Small intestine (tissue), 16 donors: ENCODE data around the gene STT3A. TPM values are rescaled to one million over a fixed set of nuclear protein-coding genes. Genes with fewer than 3 reads are reported as not detected.

Experiments
- DNase-seq, 2 donors: peaks; one replicate each; pipeline versions ENCODE4 v3.0.0 to v3.0.0-alpha.2; 2013
- FAIRE-seq: peaks from 2 replicates; lab custom pipeline; 2012; peaks lifted over from hg19 to GRCh38; lab: Jason Lieb, UNC
- H3K27ac ChIP-seq, 3 donors: one replicate each; pipeline ENCODE4 v1.5.1; 2013; ENCODE audit warnings: low read length in 2 of 3, mild to moderate bottlenecking in 2 of 3, control low read depth in 1 of 3, inconsistent platforms in 1 of 3, low read depth in 1 of 3, moderate library complexity in 1 of 3
- H3K27me3 ChIP-seq, 3 donors: one replicate each; pipeline ENCODE4 v1.6.1; 2013; ENCODE audit warnings: low read length in 3 of 3, inconsistent platforms in 1 of 3; ENCODE audit not compliant: control insufficient read depth in 3 of 3, insufficient read depth in 3 of 3
- H3K36me3 ChIP-seq, 3 donors: one replicate each; pipeline ENCODE4 v1.6.1; 2013; ENCODE audit warnings: low read length in 3 of 3, inconsistent platforms in 1 of 3, low read depth in 1 of 3, mild to moderate bottlenecking in 1 of 3, moderate library complexity in 1 of 3; ENCODE audit not compliant: control insufficient read depth in 3 of 3, insufficient read depth in 2 of 3
- H3K4me1 ChIP-seq, 3 donors: one replicate each; pipeline ENCODE4 v1.6.1; 2013; ENCODE audit warnings: low read length in 2 of 3, inconsistent platforms in 1 of 3, low read depth in 1 of 3, mild to moderate bottlenecking in 1 of 3, moderate library complexity in 1 of 3; ENCODE audit not compliant: control insufficient read depth in 3 of 3, insufficient read depth in 2 of 3
- H3K4me3 ChIP-seq, 3 donors: one replicate each; pipeline ENCODE4 v1.5.1; 2013; ENCODE audit warnings: low read length in 3 of 3, control low read depth in 1 of 3, inconsistent platforms in 1 of 3, low read depth in 1 of 3, mild to moderate bottlenecking in 1 of 3, moderate library complexity in 1 of 3
- H3K9me3 ChIP-seq, 2 donors: one replicate each; pipeline ENCODE4 v1.6.1; 2013; ENCODE audit warnings: low read depth in 1 of 2, low read length in 1 of 2; ENCODE audit not compliant: control insufficient read depth in 2 of 2, insufficient read depth in 1 of 2
- WGBS, 3 donors: extraction: QIAGEN DNeasy Blood & Tissue Kit; methylation state at CpG; one replicate each; pipeline ENCODE4 v1.1.7; 2013; 5-methylcytosine and 5-hydroxymethylcytosine counted together
- long read RNA-seq, 10 donors: transcript quantifications; one replicate each; lab custom pipeline, GENCODE V29; 2026
- polyA plus RNA-seq, 4 donors: library from polyadenylated mRNA; stranded (reverse) in 3 of 4; unstranded in 1 of 4; fragments of 200-250 nt in 3 of 4; fragments of 120-200 nt in 1 of 4; gene quantifications; one replicate each; pipeline versions ENCODE4 v1.2.1 to v1.2.3, GENCODE V29; 2013
- donor health status: healthy with polysubstance abuse.
- donor health status: control.
- donor health status: control.
- donor health status: Bipolar disorder and iron deficiency.
- donor health status: healthy.

STT3A gene
- polyA plus RNA-seq: 100 to 1,000 TPM in 1 of 4 donors, 10 to 100 TPM in 3; 16.5 to 195 (median 48.2) TPM
- long read RNA-seq, donor 1, full-length matches to known transcripts: 67 of 105 reads
- long read RNA-seq, donor 1, partial matches to known transcripts: 38 of 105 reads
- long read RNA-seq, donor 1, other reads (novel, unspliced or antisense): 0 of 105 reads
- long read RNA-seq, donor 2, full-length matches to known transcripts: 9 of 9 reads
- long read RNA-seq, donor 2, partial matches to known transcripts: 0 of 9 reads
- long read RNA-seq, donor 2, other reads (novel, unspliced or antisense): 0 of 9 reads
- long read RNA-seq, donor 3, full-length matches to known transcripts: 10 of 17 reads
- long read RNA-seq, donor 3, partial matches to known transcripts: 7 of 17 reads
- long read RNA-seq, donor 3, other reads (novel, unspliced or antisense): 0 of 17 reads
- long read RNA-seq, donor 4: 0 reads
- long read RNA-seq, donor 5, full-length matches to known transcripts: 4 of 53 reads
- long read RNA-seq, donor 5, partial matches to known transcripts: 49 of 53 reads
- long read RNA-seq, donor 5, other reads (novel, unspliced or antisense): 0 of 53 reads
- long read RNA-seq, donor 6, full-length matches to known transcripts: 33 of 38 reads
- long read RNA-seq, donor 6, partial matches to known transcripts: 5 of 38 reads
- long read RNA-seq, donor 6, other reads (novel, unspliced or antisense): 0 of 38 reads
- long read RNA-seq, donor 7: 0 reads
- long read RNA-seq, donor 8, full-length matches to known transcripts: 1 of 1 reads
- long read RNA-seq, donor 8, partial matches to known transcripts: 0 of 1 reads
- long read RNA-seq, donor 8, other reads (novel, unspliced or antisense): 0 of 1 reads
- long read RNA-seq, donor 9, full-length matches to known transcripts: 8 of 8 reads
- long read RNA-seq, donor 9, partial matches to known transcripts: 0 of 8 reads
- long read RNA-seq, donor 9, other reads (novel, unspliced or antisense): 0 of 8 reads
- long read RNA-seq, donor 10, full-length matches to known transcripts: 31 of 48 reads
- long read RNA-seq, donor 10, partial matches to known transcripts: 12 of 48 reads
- long read RNA-seq, donor 10, other reads (novel, unspliced or antisense): 5 of 48 reads

DNA sequence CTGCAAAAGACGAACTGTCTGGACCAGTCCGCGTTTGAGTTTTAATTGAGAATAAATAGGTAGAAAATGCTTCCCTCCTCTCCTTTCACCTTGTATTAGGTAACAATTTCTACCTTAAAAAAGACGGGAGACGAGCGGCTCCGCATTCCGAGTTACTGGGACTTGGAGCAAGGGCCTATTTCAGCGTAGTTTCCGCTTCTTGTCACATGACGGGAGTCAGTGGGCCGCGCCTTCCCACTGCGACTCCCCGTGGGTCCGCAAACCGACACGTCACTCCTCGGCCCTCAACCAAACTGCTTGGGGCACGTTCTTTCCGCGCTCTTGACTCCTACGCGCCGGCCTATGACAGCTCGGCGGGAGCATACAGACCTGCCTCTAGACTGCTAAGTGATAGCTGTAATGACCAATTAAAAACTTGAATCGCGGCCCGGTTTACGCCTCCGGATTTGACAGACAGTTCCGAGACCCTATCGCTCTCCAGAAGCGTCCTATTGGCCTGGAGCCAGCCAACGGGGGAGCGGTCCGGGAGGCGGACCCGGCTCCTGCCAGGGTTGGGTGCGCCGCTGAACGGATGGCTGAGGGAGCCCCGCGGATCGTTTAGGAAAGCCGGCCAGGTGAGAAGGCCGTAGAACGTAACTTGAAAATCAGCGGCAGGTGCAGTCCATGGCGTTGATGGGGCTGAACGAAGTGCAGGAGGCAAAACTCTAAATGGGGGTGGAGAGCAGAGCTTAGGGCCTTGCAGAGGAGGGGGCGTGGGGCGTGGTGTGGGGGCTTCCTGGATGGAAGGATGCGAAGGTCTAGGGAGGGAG lies at the start of gene STT3A:
Gene STT3A (plus strand): TSS at position 548 of the 809 bp plus-strand sequence. CDS start 3,064 bp downstream, outside the sequence.
- Histone ChIP-seq H3K4me1 (peaks cover 0 to 4% (median 3%) of the 10 kb centered on the region in 3 donors), H3K36me3 (peaks cover 0 to 4% (median 0%) of the 10 kb centered on the region in 3 donors), H3K4me3 (peak within 1 kb of the TSS; percentile 58 to 93 (median 87)), H3K9me3 (no peaks in the 10 kb centered on the region), H3K27ac (peak within 1 kb of the TSS; percentile 84 to 95 (median 95)), H3K27me3 (no peaks in the 10 kb centered on the region)
- FAIRE-seq (peak; percentile 67), DNase-seq (peak; percentile 100)
- 0% methylated on average over 55 of the region's 55 CpGs for WGBS, 3 donors

- Histone ChIP-seq H3K4me3 (no peak overlapping the region), H3K27ac (no peak overlapping the region), H3K27me3 (no peaks in the 10 kb centered on the region), H3K9me3 (peaks cover 0 to 37% of the 10 kb centered on the region in 2 donors), H3K36me3 (no peaks in the 10 kb centered on the region), H3K4me1 (no peaks in the 10 kb centered on the region)
- FAIRE-seq: no peak
- no peak for DNase-seq
- 93 to 100% (median 97%) methylated on average over 1 of the region's 1 CpG for WGBS, 3 donors
These were observed 41.9 kb upstream of the STT3A start for GRCh38 chr11:125550780-125551179.

- WGBS, 3 donors: 28 to 49% (median 36%) methylated on average over 1 of the region's 1 CpG
- H3K4me1 ChIP-seq: no peaks in the 10 kb centered on the region
- peaks cover 0 to 37% of the 10 kb centered on the region in 2 donors for H3K9me3 ChIP-seq
- no peak overlapping the region for H3K4me3 ChIP-seq
- DNase-seq: no peak
- H3K27ac ChIP-seq: no peak overlapping the region
- H3K36me3 ChIP-seq: no peaks in the 10 kb centered on the region
- H3K27me3 ChIP-seq: no peaks in the 10 kb centered on the region
- FAIRE-seq: no peak
These were observed 40.8 kb upstream of the STT3A start for GRCh38 chr11:125551835-125552342.

DNA sequence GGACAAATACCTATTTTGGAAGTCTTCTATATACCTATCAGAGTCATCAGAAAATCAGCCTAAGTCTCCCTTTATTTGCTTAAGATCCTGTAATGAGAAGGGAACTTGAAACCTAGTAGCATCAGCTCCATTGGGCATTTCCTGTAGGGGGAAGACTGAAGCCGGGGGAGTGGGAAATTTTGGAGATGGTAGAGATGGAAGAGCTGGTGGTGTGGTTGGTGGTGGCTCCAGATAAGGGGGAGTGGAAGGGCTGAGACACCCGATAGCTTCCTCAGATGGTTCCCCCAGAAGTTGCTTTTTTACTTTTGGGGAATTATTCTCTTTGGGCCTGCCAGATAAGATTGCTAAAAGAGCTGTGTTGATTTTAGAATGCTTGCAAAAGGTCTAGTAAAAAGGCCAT lies 39.7 kb upstream of the STT3A start:
- FAIRE-seq (no peak), DNase-seq (no peak)
- no peaks in the 10 kb centered on the region for H3K27me3 ChIP-seq
- no peak overlapping the region for H3K27ac ChIP-seq
- WGBS, 3 donors: 89 to 94% (median 92%) methylated on average over 2 of the region's 2 CpGs
- no peak overlapping the region for H3K4me3 ChIP-seq
- H3K4me1 ChIP-seq: no peaks in the 10 kb centered on the region
- H3K9me3 ChIP-seq: peaks cover 0 to 37% of the 10 kb centered on the region in 2 donors
- H3K36me3 ChIP-seq: no peaks in the 10 kb centered on the region

GRCh38 chr11:125553357-125553756 lies 39.3 kb upstream of the STT3A start:
- Histone ChIP-seq H3K27ac (no peak overlapping the region), H3K27me3 (no peaks in the 10 kb centered on the region), H3K4me1 (no peaks in the 10 kb centered on the region), H3K36me3 (no peaks in the 10 kb centered on the region), H3K9me3 (peaks cover 0 to 37% of the 10 kb centered on the region in 2 donors), H3K4me3 (no peak overlapping the region)
- DNase-seq (no peak), FAIRE-seq (no peak)
- 91 to 100% (median 94%) methylated on average over 1 of the region's 1 CpG for WGBS, 3 donors

- no peaks in the 10 kb centered on the region for H3K4me1 ChIP-seq
- WGBS, 3 donors: 78 to 91% (median 89%) methylated on average over 3 of the region's 3 CpGs
- no peaks in the 10 kb centered on the region for H3K36me3 ChIP-seq
- DNase-seq: no peak
- no peak overlapping the region for H3K27ac ChIP-seq
- H3K4me3 ChIP-seq: no peak overlapping the region
- no peaks in the 10 kb centered on the region for H3K27me3 ChIP-seq
- no peak for FAIRE-seq
- H3K9me3 ChIP-seq: peaks cover 0 to 37% of the 10 kb centered on the region in 2 donors
These were observed 38.6 kb upstream of the STT3A start for GRCh38 chr11:125554038-125554437.

DNA sequence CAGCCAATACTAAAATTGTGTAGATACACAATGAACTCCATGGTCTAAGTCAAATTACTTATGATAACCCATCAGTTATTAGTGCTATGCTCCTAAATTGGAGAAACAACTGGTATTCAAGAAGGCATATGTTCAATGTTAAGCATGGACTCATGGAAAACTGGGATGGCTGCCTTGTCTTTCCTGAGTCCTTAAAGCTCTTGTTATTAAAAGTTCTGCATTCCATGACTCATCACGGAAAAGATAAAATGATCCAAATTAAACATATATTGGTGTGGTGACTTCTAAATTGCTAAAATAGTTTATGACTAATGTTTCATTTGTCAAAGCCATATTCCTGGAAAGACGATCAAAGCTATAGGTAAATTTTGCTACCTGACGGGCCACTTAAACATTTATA lies 32.8 kb upstream of the STT3A start:
- FAIRE-seq: no peak
- 80 to 84% (median 82%) methylated on average over 3 of the region's 3 CpGs for WGBS, 3 donors
- H3K4me3 ChIP-seq: no peak overlapping the region
- no peaks in the 10 kb centered on the region for H3K36me3 ChIP-seq
- no peaks in the 10 kb centered on the region for H3K27me3 ChIP-seq
- H3K4me1 ChIP-seq: no peaks in the 10 kb centered on the region
- no peak overlapping the region for H3K27ac ChIP-seq
- peaks cover 0 to 4% of the 10 kb centered on the region in 2 donors for H3K9me3 ChIP-seq
- DNase-seq: no peak
